NCI-H748 (cell line): ENCODE measurements around the gene CSNK2A2.

Experiments used
- DNase-seq: peaks from one replicate; lab custom pipeline; 2025; ENCODE audit not compliant: unreplicated experiment; lab: John Stamatoyannopoulos, UW

The CSNK2A2 gene

DNA sequence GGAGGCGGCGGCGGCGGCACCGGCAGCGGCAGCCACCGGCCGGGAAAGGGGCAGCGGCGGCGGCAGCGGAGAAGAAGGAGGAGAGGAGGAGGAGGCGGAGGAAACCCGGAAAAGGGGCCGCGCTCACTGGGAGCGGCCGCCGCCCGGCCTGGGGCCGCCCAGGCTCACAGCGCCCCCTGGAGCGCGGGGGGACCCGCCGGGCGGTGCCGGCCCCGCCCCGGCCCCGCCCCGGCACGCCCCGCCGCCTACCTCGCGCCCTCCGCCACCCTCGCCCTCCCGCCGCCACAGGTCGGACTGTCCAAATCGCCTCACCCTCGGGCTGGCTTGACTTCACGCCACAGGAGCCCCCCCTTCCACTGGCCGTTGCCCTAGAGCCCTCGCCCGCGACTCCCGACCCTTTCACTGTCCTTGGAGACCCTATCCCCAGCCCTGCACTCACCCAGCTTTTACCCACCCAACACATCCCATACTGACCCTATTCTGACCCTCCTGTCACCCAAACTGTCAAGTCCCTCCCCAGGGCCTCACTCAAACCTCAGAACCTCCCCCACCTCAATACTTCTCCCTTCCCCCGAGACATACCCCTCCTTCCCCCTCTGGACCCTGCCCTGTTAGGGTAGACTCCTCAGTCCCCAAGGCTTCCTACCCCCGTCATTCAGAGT, at the start of gene CSNK2A2:
TSS of gene CSNK2A2 (minus strand) at position 85 of the 662 bp plus-strand sequence. CDS start 370 bp downstream, outside the sequence.
- DNase-seq: peak; percentile 68

GRCh38 chr16:58243528-58244004, 45.7 kb upstream of the CSNK2A2 start:
- DNase-seq: no peak

DNA sequence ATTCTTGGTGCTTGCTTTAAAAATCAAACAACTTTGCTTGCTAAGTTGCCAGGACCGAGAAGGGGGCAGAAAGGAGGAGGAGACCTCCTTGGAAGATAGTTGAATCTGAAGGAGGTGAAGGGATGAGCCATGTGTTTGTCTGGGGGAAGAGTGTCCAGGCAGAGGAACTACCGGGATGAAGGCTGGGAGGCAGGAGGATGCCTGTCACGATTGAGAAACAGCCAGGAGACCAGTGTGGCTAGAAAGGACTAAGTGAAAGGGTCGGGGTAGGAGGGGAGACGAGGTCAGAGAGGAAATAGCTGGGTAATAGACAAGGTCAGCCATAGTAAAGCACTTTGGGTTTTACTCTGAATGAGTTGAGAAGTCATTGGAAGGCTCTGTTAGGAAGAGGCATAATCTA, 38.9 kb upstream of the CSNK2A2 start:
- no peak for DNase-seq

DNA sequence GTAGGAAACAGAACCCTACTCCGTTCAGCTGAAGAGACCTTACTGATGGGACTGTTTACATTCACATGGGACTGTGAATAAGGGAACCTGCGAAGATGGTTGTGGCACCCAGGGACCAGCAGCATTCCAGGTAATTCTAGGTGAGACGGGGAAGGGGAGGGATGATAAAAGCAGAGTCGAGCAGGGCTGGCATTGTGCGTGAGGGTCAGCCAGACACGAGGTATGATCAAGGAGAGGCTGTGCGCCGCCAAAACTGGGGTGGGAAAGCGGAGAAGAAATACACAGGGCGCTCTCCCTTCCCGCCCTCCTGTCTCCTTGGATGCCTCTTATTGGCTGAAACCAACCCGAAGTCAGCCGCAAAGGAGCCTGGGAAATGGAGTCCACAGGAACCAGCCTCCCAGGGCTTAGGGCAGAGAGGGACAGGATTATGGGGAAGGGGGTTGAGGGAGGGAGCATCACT, 38.4 kb upstream of the CSNK2A2 start:
- peak; percentile 87 for DNase-seq

DNA sequence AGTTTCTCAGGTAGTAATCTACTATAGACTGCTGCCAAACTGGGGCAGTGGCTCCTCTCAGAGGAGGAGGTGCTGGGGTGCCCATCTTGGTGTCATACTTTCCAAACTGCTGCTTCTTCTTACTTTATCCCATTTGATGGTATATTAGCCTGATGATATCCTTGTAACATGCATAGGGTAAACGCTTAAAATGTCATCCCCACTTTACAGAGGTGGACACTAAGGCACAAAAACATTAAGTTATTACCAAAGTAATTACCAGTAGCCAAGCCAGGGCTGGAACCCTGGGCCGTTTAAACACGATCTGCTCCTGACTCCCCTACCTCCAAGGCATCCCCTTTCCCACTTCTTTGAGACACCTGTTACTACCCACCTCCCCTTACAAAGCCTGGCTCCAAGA, 37.8 kb upstream of the CSNK2A2 start:
- DNase-seq: no peak

GRCh38 chr16:58234831-58235595, 37.1 kb upstream of the CSNK2A2 start:
- no peak for DNase-seq

- no peak for DNase-seq
Measured at GRCh38 chr16:58230259-58230658, 32.4 kb upstream of the CSNK2A2 start.

GRCh38 chr16:58226790-58227189, 28.9 kb upstream of the CSNK2A2 start:
- no peak for DNase-seq

- DNase-seq: no peak
Measured at GRCh38 chr16:58225965-58226602, 28.2 kb upstream of the CSNK2A2 start.

DNA sequence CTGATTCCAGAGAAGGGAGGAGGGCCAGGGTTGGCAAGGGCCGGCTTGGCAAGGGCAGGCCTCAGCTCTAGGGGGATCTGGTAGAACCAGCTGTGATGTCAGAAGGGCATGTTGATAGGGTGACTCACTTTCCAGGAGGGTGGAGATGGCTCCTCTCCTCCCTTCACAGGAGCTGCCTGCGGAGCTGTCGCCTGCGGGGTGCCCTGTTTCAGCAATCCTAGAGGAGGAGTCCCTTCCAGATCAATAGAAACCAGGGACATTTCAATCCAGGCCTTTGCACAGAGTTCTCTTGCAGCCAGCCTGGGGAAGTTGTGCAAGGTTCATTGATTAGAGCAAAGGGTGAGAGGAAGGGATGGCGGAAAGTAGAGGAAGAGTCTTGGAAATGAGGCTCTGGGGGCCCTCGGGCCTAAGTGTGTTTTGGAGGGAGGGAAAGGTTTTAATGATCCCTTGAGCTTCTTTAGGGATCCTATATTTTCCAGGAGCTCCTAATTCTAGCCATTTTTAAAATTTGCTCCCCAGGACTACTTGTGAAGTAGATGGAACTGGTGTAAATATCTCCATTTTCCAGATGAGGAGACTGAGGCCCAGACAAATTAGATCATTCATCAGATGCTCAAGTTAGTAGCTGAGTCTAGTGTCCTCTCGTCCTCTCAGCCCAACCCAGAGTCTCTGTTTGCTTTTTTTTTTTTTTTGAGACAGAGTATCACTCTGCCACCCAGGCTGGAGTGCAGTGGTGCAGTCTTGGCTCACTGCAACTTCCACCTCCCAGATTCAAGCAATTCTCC, 24.8 kb upstream of the CSNK2A2 start:
- no peak for DNase-seq

DNA sequence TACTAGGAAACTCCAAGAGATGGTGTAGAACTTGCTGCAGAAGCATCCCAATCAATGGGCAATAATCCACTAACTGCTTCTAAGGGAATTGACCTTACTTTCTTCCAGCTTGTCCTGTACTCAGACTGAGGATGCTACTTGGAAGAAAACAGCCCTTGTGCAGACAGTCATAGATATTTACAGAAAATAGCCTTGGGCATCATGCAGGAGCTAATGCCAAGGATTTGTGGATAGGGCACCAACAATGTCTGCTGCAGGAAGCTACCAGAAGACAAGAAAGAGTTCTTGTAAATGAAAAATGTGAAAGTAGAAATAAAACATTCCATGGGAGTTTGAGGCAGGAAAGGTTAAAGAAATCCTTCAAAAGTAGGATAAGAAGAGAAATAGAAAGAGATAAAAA, 21.5 kb upstream of the CSNK2A2 start:
- DNase-seq: no peak

DNA sequence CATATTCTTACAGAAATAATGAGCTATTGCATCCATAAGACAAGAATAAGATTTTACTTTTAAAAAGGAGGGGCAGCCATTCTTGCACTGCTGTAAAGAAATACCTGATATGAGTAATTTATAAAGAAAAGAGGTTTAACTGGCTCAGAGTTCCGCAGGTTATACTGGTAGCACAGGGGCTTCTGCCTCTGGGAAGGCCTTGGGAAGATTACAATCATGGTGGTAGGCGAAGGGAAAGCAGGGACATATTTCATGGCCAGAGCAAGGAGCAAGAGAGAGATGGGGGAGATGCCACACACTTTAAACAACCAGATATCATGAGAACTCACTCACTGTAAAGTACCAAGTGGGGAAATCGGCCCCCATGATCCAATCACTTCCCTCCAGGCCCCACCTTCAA, 20.9 kb upstream of the CSNK2A2 start:
- no peak for DNase-seq

- no peak for DNase-seq
Measured at GRCh38 chr16:58217311-58217925, 19.5 kb upstream of the CSNK2A2 start.

GRCh38 chr16:58212824-58213655, 15.1 kb upstream of the CSNK2A2 start:
- DNase-seq: no peak

GRCh38 chr16:58211846-58212245, 13.9 kb upstream of the CSNK2A2 start:
- no peak for DNase-seq

- no peak for DNase-seq
Measured at GRCh38 chr16:58211245-58211644, 13.3 kb upstream of the CSNK2A2 start.

DNA sequence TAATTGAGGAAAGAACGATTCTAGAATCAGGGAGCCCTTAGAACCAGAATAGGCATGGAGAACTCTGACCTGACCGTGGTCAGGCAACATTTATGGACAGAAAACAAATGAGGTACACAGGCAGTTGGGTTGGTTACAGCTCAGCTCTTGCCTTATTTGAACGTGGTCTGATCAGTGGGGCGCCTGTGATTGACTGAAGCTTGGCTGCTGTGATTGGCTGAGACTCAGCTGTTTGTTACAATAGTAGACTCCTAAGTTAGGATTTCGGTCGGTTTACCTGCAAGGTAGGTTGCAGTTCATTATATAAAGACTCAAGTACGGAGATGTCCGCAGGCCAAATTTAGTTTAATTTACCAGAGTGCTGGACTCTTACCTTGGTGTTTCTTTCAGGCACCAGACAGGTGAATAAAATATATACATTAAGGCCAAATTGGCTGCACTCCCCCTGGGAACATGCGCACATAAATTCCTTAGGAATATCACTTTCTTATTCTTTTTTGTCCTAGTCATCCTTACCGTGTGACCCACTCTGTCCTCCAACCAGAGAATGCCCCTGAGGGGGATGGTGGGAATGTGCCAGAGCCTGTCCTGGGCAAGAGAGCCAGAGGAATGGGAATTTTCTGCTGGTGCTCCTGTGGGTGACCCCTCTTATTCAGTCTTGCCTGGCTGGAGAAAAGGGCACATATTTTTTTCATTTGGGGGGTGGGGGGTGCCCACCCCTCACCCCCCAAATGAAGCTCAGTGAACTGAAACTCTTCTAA, 7.5 kb upstream of the CSNK2A2 start:
- no peak for DNase-seq

- DNase-seq: peak; percentile 4
Measured at GRCh38 chr16:58201163-58201562, 3.3 kb upstream of the CSNK2A2 start.
